HT1080 (cell line): Measurements from ENCODE around the gene OR2L5. TPM values are rescaled to one million over a fixed set of nuclear protein-coding genes. Genes with fewer than 3 reads are reported as not detected.

Source experiments
- DNase-seq: peaks from one replicate; pipeline ENCODE4 v3.0.0-alpha.2; 2015; ENCODE audit warnings: low read depth
- polyA plus RNA-seq, 2 experiments: library from polyadenylated mRNA; depleted of rRNA; stranded (reverse); fragments of >200 nt; gene quantifications; 2 replicates each; pipeline ENCODE4 v1.2.3, GENCODE V29; 2015
- small RNA-seq: library from RNA; depleted of rRNA; stranded (forward); fragments of <200 nt; gene quantifications from one replicate; pipeline ENCODE3, GENCODE V24; 2014
- total RNA-seq: library from RNA; depleted of rRNA; stranded (reverse); fragments of >200 nt; shearing (Covaris generic); gene quantifications from 2 replicates; pipeline ENCODE4 v1.2.3, GENCODE V29; 2014; rRNA removed

The OR2L5 gene, protein sequence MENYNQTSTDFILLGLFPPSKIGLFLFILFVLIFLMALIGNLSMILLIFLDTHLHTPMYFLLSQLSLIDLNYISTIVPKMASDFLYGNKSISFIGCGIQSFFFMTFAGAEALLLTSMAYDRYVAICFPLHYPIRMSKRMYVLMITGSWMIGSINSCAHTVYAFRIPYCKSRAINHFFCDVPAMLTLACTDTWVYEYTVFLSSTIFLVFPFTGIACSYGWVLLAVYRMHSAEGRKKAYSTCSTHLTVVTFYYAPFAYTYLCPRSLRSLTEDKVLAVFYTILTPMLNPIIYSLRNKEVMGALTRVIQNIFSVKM
- not detected in 2 replicates for total RNA-seq
- not detected in 2 replicates for polyA plus RNA-seq (2015; cell fraction: cytosol; rRNA removed)
- 0.06 TPM in 1 of 2 replicates, not detected in the other for polyA plus RNA-seq (2015; cell fraction: nucleus; rRNA removed)

DNA sequence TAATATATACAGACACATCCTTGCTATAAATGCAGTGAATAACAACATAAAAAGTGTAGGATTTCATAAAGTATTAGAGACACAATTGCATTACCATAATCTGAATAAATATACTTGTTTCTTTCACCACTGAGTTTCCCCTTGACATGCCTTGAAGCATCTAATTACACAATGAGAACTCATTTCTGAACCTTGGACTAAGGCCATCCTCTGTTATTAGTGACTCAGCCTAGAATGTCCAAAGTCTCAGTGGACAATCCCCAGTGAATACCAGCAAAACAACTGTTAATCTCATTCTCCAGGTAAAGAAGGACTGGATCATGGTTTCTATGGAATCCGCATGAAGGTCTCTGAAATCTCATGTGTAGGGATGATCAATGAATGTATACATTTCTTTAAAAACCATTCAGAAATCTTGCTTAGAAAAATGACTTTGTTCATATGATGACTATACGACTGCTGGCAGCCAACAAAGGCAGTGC is at the start of gene OR2L5:
Gene OR2L5, plus strand, starts transcription at position 432 of the 482 bp plus-strand sequence. CDS start 8,288 bp downstream, outside the sequence.
- no peak for DNase-seq

DNA sequence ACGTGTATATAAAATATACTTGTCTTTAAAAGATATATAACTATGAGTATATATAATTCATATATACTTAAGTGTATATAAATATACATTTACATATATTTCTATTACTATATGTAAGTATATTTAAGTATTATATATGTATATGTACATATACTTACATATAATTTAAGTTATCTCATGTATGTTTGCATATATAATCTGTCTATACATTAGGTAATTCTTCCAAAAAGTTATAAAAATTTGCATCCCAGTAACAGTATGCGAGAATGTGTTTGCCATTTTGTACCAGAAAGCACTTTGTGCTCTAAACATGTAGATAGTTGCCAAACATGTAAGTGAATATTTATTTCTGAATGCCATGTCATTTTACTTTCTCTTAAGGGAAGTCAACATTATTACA is 48.5 kb upstream of the OR2L5 start, which contains the start of gene OR2AK2:
Gene OR2AK2, plus strand, starts transcription at position 301 of the 400 bp plus-strand sequence. CDS start 144 bp downstream, outside the sequence.
- DNase-seq = no peak

DNA sequence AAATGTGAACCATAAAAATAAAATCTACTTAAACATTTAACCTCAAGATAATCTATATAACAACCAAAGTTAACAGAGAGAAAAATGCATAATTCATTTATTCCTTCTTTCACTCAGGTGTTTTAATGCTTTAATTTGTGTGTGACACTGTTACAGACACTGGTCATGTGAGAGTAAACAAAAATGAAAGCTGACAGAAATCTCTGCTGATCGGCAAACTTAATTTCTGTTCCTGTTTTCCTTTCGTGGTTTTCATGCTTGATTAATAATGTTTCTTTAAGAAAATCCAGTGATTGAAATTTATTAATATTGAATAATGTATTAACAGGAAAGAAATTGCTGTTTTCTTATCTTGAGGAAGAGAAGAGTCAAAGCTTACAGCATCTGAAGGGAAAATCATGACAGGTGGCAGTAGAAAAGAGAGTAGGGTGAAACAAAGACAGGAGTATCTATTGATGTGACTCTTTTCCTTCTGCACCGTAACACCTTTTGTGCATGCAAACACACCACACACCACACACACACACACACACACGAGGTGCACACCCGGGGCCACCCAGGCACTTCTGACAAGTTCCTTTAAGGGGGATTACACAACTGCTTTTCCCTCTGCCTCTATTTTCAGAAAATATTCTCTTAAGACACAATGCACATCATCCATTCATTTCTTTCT is 46.8 kb upstream of the OR2L5 start:
- no peak for DNase-seq

DNA sequence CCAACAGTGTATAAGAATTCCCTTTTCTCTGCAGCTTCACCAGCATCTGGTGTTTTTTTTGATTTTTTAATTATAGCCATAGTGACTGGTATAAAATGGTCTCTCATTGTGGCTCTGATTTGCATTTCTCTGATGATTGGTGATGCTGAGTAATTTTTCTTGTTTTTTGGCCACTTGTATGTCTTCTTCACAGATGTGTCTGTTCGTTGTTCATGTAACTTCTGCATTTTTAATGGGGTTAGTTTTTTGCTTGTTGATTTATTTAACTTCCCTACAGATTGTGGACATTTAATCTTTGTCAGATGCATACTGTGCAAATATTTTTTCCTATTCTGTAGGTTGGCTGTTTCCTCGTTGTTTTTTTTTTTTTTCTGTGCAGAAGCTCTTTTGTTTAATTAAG is 20.5 kb upstream of the OR2L5 start:
- no peak for DNase-seq

DNA sequence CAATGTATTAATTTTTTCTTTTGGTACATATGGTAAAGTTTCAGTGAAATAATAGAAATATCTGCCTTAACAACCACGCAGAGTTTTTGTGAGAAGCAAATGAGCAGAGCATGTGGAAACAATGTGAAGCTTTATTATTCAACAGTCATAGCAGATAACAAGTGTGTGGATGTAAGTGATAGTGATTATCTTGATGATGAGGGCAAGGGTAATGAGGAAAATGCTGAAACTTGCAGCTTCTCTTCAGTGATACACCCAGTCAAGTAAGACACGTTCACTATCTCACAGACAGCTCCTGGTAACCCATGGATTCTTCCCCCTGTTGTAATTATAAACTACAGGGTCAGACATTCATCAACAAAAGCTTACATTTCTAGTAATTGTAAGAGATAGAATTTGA is 14.6 kb upstream of the OR2L5 start:
- DNase-seq = no peak

DNA sequence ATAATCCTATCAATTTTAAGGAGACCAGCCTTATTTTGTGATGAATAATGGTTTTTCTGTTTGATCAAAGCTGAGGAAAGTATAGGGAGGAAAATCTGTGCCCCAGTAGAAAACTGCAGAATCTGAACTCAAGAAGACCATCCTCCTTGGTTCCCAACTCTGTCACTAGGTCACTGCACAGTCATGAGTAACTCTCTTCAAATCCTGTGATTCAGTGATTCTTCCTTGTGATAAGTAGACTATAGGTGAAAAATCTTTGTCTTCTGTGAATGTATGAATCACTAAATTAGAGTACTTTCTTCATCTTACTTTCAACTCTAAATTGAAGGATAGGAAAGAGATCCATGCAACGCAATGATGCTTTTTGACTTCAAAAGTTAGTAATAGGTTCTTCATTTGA is 13.3 kb upstream of the OR2L5 start:
- no peak for DNase-seq

DNA sequence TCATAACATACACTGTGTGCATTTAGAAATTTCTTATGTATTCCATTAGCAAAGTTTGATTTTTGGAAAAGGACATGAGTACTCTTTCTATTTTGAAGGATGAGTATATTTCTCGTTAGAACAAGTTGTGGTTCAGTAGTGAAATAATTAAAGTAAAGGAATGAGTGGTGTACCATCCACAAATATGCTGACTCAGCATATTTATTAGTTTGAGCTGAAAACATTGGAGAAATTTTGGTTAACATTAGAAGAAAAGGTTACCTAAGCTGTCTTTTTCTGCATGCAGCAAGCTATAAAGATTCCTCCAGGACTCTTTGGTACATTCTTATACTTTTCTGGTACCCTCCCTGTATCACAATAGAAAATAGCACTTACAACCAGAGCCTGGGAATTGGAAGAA is 5.7 kb upstream of the OR2L5 start:
- DNase-seq = no peak

DNA sequence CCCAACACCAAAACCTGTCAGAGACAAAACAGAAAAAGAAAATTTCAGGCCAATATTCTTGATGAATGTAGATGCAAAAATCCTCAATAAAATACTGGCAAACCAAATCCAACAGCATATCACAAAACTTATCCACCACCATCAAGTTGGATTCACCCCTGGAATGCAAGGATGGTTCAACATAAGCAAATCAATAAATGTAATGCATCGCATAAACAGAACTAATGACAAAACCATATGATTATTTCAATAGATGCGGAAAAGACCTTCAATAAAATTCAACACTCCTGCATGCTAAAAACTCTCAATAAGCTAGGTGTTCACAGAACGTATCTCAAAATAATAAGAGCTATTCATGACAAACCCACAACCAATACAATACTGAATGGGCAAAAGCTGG is 3.8 kb upstream of the OR2L5 start:
- no peak for DNase-seq

DNA sequence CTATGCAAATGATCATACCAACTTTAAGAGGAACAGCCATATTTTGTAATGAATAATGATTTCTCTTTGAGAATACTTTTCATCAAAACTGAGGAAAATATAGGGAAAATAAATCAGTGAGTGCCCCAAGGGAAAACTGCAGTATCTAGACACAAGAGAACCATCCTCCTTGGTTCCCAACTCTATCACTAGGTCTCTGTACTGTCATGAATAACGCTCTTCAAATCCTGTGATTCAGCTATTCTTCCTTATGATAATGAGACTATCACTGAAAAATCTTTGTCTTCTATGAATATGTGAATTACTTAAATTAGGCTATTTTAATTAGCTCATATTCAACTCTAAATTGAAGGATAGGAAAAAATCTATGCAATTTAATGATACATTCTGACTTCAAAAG is 2.3 kb downstream of the OR2L5 start:
- DNase-seq = no peak

DNA sequence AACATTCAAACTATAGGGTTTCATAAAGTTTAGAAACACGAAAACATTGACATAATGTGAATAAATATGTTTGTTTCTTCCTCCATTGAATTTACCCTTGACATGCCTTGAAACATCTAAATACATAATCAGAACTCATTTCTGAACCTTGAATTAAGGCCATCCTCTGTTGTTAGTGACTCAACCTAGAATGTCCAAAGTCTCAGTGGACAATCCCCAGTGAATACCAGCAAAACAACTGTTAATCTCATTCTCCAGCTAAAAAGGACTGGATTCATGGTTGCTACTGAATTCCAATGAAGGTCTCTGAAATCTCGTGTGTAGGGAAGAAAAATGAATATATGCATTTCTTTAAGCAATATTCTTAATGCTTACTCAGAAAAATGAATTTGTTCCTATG is 16.3 kb downstream of the OR2L5 start, which contains the start of gene OR2L2:
Gene OR2L2, plus strand, starts transcription at position 301 of the 400 bp plus-strand sequence. CDS start 8,198 bp downstream, outside the sequence.
- DNase-seq = no peak

DNA sequence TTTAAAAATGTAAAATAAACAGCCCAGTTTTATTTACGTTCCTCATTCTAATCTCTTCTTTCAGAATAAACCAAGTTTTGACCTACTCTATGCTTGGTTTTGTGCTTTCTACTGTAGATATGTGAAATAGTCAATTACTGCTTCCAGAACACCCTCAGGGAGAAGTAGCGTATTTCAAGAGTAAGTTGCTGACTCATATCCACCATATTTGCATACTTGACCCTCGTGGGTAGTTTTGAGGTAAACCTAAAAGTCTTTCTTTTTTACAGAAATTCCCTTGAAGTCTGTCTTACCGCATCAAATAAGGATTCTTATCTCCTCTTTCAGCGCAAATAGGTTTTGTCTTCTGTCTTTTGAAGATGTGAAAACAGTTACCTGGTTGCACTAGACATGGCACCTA is 31.7 kb downstream of the OR2L5 start:
- no peak for DNase-seq

DNA sequence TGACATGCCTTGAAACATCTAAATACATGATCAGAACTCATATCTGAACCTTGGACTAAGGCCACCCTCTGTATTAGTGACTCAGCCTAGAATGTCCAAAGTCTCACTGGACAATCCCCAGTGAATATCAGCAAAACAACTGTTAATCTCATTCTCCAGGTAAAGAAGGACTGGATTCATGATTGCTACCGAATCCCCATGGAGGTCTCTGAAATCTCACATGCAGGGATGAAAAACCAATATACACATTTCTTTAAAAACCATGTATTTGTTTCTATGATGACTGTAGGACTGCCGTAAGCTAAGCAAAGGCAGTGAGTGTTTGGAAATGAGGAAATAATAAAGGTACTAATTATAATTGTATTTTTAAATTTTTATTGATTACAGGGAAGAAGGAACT is 33.1 kb downstream of the OR2L5 start, which contains the start of gene OR2L3:
Gene OR2L3, plus strand, starts transcription at position 301 of the 400 bp plus-strand sequence. CDS start 13,846 bp downstream, outside the sequence.
- no peak for DNase-seq

DNA sequence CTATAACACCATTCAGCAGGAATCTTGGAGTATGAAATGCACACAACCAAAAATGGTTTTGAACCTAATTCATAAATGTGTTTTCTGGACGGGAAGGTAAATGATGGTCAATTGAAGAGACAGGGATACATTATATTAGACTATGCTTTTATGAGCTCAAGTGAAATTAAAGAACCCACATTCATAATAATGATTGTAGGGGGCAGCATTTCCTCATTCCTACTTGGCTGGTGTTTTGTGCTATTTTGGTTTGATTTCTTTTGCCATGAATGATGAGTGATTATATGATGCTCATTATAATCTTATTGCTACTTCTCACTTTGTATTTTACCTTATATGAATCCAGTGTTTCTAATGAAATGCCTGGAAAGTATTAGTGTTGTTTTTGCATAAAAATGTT is 33.5 kb downstream of the OR2L5 start:
- DNase-seq = no peak

DNA sequence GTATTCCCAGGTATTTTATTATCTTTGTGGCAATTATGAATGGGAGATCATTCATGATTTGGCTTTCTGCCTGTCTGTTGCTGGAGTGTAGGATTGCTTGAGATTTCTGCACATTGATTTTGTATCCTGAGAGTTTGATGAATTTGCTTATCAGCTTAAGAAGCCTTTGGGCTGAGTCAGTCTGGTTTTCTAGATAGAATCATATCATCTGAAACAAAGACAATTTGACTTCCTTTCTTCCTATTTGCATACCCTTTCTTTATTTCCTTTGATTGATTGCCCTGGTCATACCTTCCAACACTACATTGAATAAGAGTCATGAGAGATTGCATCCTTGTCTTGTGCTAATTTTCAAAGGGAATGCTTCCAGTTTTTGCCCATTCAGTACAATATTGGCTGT is 41.2 kb downstream of the OR2L5 start:
- no peak for DNase-seq

DNA sequence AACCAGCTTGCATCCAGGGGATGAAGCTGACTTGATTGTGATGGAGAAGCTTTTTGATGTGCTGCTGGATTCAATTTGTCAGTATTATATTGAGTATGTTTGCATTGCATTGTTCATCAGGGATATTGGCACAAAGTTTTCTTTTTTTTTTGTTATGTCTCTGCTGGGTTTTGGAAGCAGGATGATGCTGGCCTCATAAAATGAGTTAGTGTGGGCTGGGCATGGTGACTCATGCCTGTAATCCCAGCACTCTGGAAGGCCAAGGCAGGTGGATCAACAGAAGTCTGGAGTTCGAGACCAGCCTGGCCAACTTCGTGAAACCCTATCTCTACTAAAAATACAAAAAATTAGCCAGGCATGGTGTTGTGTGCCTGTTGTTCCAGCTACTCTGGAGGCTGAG is 41.8 kb downstream of the OR2L5 start:
- DNase-seq = peak; percentile 3

DNA sequence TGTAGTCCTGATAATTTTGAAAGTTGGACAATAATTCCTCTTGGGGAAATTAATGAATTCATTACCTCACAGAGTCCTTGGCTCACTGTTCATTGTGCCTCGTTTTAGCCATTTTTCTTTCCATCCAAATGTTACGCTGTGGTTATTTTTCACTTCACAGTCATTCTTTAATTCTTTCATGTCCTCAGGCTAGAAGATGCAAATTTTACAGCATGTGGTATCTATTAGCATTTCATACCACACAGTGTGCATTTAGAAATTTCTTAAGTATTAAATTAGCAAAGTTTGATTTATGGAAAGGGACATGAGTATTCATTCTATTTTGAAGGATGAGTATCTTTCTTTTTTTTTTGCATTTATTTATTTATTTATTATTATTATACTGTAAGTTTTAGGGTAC is 51.6 kb downstream of the OR2L5 start:
- no peak for DNase-seq

DNA sequence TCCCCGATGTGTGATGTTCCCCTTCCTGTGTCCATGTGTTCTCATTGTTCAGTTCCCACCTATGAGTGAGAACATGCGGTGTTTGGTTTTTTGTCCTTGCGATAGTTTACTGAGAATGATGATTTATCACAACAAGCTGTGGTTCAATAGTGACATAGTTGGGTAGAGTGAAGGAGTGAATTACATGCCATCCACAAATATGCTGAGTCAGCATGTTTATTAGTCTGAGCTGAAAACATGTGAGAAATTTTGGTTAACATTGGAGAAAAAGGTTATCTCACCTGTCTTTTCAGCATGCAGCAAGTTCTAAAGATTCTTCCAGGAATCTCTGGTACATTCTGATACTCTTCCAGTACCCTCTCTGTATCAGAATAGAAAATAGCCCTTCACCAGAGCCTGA is 52.1 kb downstream of the OR2L5 start:
- no peak for DNase-seq

Small RNAs within 50 kb of the gene (small RNA-seq; reads per million reads assigned to genes)
- not detected for gene RF00019

Other genes starting within 250 kb of the OR2L5 start
- gene OR14A16, start 189.5 kb upstream of the OR2L5 start, total RNA-seq = not detected in 2 replicates
- not detected in 2 replicates for gene OR11L1, start 171.8 kb upstream of the OR2L5 start, total RNA-seq
- 3.7 and 4.5 TPM in 2 replicates for gene TRIM58, start 156.5 kb upstream of the OR2L5 start, total RNA-seq
- 2.0 and 2.2 TPM in 2 replicates for gene OR2W3, start 118.1 kb upstream of the OR2L5 start, total RNA-seq
- not detected in 2 replicates for gene OR2T8, start 93.4 kb upstream of the OR2L5 start, total RNA-seq
- gene OR2AJ1, start 88.8 kb upstream of the OR2L5 start, total RNA-seq = not detected in 2 replicates
- gene OR2L8, start 64.8 kb upstream of the OR2L5 start, total RNA-seq = not detected in 2 replicates
- gene OR2AK2, start 48.4 kb upstream of the OR2L5 start, total RNA-seq = not detected in 2 replicates
- not detected in 2 replicates for gene OR2L2, start 16.4 kb downstream of the OR2L5 start, total RNA-seq
- gene OR2L3, start 33.2 kb downstream of the OR2L5 start, total RNA-seq = not detected in 2 replicates
- not detected in 2 replicates for gene OR2L13, start 81.5 kb downstream of the OR2L5 start, total RNA-seq
- not detected in 2 replicates for gene OR2M5, start 131.5 kb downstream of the OR2L5 start, total RNA-seq
- not detected in 2 replicates for gene OR2M2, start 161.2 kb downstream of the OR2L5 start, total RNA-seq
- gene OR2M3, start 183.6 kb downstream of the OR2L5 start, total RNA-seq = 0.02 TPM in 1 of 2 replicates, not detected in the other
- 0.05 and 0.10 TPM in 2 replicates for gene OR2M4, start 217.8 kb downstream of the OR2L5 start, total RNA-seq